GM11168 (cell line): ENCODE measurements around the gene SPOCK2.

Experiments
- in situ Hi-C: fragments of 300-500 bp; cut with MboI; formaldehyde crosslinking; loops from one replicate; pipeline ENCODE4 v1.12.0; 2022; ENCODE audit warnings: low sequenced_read_pairs; ENCODE audit not compliant: unreplicated experiment

SPOCK2 gene

GRCh38 chr10:72092987-72093386 is 4.6 kb upstream of the SPOCK2 start:
- in situ Hi-C loops, result no loop called here

GRCh38 chr10:72092171-72092924 is 4.0 kb upstream of the SPOCK2 start:
- in situ Hi-C loops, result no loop called here

DNA sequence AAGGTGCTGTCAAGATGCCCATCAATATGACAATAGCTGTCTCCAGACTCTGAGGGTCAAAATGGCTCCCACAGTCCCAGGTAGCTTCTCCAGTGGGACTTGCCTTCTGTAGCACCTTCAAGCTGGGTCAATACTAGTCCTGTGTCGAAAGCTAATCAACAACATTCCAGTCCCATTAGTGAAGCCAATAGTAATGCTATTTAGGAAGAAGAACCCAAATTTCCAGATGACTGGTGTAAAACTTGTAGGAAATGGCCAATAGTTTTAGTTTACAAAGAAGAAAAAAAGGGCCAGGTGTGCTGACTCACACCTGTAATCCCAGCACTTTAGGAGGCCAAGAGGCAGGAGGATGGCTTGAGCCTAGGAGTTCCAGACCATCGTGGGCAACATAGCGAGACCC is 2.0 kb upstream of the SPOCK2 start:
- in situ Hi-C loops, result no loop called here

DNA sequence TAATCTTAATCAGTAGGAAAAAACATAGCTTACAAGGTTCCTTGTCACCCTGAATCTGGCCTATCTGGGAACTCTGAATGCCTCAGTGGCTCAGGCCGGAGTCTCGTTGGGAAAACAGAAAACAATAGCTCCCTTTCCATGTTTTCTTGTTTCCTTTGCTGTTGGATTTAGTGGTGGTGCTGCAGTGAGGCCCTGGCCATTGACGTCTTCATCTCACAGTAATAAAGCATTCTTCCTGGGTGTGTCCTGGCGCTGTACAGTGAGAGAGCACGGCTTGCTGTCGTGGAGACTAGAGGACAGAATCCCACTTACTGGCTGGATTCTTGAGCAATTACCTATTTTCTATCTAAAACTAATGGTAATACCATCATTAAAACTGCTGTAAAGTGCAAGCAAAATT is 1.3 kb upstream of the SPOCK2 start:
- in situ Hi-C loops, result no loop called here

- in situ Hi-C loops, result no loop called here
Observed at GRCh38 chr10:72088889-72089575, 681 bp upstream of the SPOCK2 start.

GRCh38 chr10:72087392-72087968 is 871 bp downstream of the SPOCK2 start:
- in situ Hi-C loops, result no loop called here

GRCh38 chr10:72086466-72087391 is 1.6 kb downstream of the SPOCK2 start:
- in situ Hi-C loops, result no loop called here

DNA sequence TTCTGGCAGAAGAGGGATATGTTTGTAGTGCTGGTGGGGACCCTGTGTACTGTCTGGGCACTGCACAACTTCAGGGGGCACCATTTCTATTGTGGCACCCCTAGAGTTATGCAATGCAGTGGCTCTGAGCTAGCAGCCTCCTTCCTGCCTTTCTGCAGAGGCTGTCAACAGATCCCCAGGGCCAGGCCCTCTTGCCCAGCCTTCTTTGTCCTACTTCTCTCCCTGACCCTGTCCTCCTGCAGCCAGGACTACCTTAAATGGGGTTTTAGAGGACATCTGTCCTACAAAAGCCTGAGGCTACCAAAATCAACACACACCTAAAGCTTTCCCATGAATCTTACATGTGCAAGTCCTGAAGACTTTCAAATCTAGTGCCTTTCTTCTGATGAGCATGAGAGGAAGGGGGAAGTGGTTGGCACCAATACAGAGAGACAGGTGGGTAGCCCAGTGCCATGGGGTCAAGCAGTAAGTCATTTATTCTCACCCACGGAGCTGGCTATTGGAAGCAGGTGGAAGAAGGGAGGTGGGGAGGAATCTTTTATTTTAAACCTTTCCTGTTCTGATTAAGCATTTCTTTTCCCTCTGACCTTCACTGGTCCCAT is 2.4 kb downstream of the SPOCK2 start:
- in situ Hi-C loops, result no loop called here

GRCh38 chr10:72085166-72085565 is 3.2 kb downstream of the SPOCK2 start:
- in situ Hi-C loops, result no loop called here

GRCh38 chr10:72083790-72084459 is 4.4 kb downstream of the SPOCK2 start:
- in situ Hi-C loops, result no loop called here

GRCh38 chr10:72082856-72083789 is 5.2 kb downstream of the SPOCK2 start:
- in situ Hi-C loops, result no loop called here

GRCh38 chr10:72081772-72082590 is 6.4 kb downstream of the SPOCK2 start:
- in situ Hi-C loops, result no loop called here

DNA sequence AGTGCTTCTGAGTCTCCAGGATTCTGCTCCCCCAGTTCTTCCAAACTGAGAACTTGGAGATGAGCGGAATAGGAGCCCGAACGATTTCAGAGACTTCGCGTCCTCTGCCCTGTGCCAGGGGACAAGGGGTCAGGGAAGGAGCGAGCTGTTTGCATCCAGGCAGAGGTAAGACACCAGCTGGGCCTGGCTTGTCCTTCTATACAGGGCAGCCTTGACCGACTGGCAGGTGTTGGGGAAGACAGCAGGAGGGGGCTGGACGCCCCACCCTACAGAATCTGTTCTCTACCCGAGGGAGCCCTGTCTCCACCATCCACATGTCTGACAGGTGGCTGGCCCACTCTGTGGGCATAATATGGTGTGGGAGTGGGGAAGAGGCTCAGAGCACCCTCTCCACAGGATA is 7.1 kb downstream of the SPOCK2 start:
- in situ Hi-C loops, result no loop called here

DNA sequence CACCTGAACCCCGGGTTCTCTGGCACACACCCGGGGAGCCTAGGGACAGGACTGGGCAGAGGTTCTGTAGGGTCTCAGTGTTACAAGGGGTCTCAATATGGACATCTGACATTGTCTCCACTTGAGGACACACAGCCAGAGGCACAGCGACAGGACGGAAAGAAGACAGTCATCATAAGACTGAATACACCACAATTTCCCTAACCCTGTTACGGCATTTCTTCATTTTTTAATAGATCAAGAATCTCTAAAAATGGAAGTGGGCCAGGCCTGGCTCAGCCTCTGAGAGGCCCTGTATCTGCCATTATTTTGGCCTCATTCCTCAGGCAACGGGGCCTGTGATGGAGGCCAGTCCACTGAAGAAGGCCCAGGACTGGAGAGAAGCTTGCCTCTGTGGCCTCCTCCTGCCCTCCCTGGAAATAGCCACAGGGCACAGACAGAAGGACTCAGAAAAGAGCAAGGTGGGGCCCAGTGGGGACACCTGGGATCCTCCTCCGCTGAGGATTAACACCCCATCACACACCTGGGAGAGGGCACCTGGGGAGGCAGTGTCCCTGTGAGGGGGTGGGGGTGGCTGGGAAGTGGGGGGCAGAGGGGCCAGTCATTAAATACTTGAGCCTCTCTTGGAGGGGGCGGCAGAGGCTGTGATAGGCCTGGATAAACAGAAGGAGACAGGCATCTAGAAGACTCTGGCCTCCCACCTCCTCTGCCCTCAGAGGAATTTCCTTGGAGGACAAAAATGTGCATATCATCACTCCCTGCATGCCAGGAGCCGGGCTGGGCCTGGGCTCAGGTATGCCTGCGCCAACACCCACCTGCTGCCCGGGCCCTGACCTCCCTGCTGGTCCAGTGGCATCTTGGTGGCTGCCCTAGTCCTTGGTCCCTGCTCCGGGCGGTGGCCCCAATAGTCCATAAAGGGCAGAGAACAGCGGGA is 8.0 kb downstream of the SPOCK2 start:
- in situ Hi-C loops, result no loop called here

DNA sequence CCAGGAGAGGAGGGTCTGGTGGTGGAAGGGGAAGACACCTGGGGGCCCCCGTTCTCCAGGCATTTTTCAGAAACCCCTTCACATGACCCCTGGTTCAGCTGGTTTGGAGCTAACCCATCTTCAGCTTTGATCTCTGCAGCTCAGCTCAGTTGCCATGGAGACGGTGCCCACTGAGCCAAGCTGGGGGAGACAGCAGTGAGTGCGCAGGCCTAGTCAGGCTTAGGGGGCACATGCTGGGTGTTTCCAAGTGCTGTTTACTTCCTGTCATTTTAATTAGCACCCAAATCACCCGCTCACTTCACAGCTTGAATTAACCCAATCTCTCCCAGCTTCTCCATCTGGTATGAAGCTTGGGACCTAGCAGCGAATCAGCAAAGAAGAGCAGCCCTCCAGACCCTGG is 9.0 kb downstream of the SPOCK2 start:
- in situ Hi-C loops, result no loop called here

- in situ Hi-C loops, result no loop called here
Observed at GRCh38 chr10:72077275-72077990, 10.9 kb downstream of the SPOCK2 start.
